Panc1 (cell line): ENCODE data around the gene ADAMTS16. TPM values are rescaled to one million over a fixed set of nuclear protein-coding genes. Genes with fewer than 3 reads are reported as not detected.

Experiments
- ATAC-seq: fragments of 200-7000 bp; cut with Tn5 transposase; 2 replicates; pipeline ENCODE4 v1.9.1; 2020; ENCODE audit warnings: mild to moderate bottlenecking, moderate library complexity
- BruUV-seq: library from RNA; stranded (reverse); fragments of 400-500 nt; replicated peaks from 2 replicates; lab custom pipeline; 2021; lab: Mats Ljungman, UMichigan
- CTCF ChIA-PET: fragments of 300-600 bp; sonication (Branson Sonifier 250); formaldehyde crosslinking; loops from one replicate; lab custom pipeline; 2022; ENCODE audit warnings: antibody characterized with exemption; lab: Charles Lee
- POLR2A ChIA-PET: fragments of 300-600 bp; sonication (Branson Sonifier 250); formaldehyde crosslinking; loops from one replicate; lab custom pipeline; 2022; ENCODE audit warnings: antibody characterized with exemption; lab: Charles Lee
- DNase-seq: peaks from one replicate; pipeline ENCODE4 v3.0.0-alpha.2; 2010; ENCODE audit warnings: low read depth, low spot score
- H3K27ac ChIP-seq: 2 replicates; pipeline ENCODE4 v1.5.1; 2011; ENCODE audit warnings: mild to moderate bottlenecking, low read length, inconsistent platforms
- H3K27me3 ChIP-seq: fragments of 200-500 bp; sonication (Bioruptor generic); 2 replicates; pipeline ENCODE4 v1.6.0; 2014; ENCODE audit warnings: low read length, inconsistent platforms; ENCODE audit not compliant: control insufficient read depth, insufficient read depth
- H3K36me3 ChIP-seq: fragments of 200-500 bp; sonication (Bioruptor generic); 2 replicates; pipeline ENCODE4 v1.5.1; 2014; ENCODE audit warnings: inconsistent platforms, mild to moderate bottlenecking, low read length, moderate library complexity; ENCODE audit not compliant: control insufficient read depth, insufficient read depth
- H3K4me1 ChIP-seq: 2 replicates; pipeline ENCODE4 v1.5.1; 2011; ENCODE audit warnings: inconsistent platforms, mild to moderate bottlenecking, low read length, moderate library complexity; ENCODE audit not compliant: control insufficient read depth, insufficient read depth
- H3K4me3 ChIP-seq, 2 experiments: 2 replicates each; pipeline ENCODE4 v1.5.1; 2011 to 2012; ENCODE audit warnings: low read depth in 2 of 2, low read length in 2 of 2, mild to moderate bottlenecking in 2 of 2, inconsistent platforms in 1 of 2, moderate library complexity in 1 of 2
- H3K9me3 ChIP-seq: fragments of 200-500 bp; sonication (Bioruptor generic); 2 replicates; pipeline ENCODE4 v1.5.1; 2014; ENCODE audit warnings: low read depth, mild to moderate bottlenecking, inconsistent platforms, low read length, moderate library complexity; ENCODE audit not compliant: control insufficient read depth, insufficient read depth
- POLR2AphosphoS5 ChIP-seq: IDR thresholded peaks from 2 replicates; pipeline ENCODE4 v1.6.1; 2012; ENCODE audit warnings: mild to moderate bottlenecking, low read depth, low read length, moderate library complexity
- SIN3A ChIP-seq: IDR thresholded peaks from 2 replicates; pipeline ENCODE4 v1.6.1; 2012; ENCODE audit warnings: low read depth, mild to moderate bottlenecking, low read length, moderate library complexity, borderline replicate concordance; ENCODE audit not compliant: insufficient read depth
- TCF7L2 ChIP-seq: IDR thresholded peaks from 2 replicates; pipeline ENCODE4 v1.6.1; 2011; ENCODE audit warnings: mild to moderate bottlenecking, low read depth, low read length, inconsistent platforms
- in situ Hi-C: cut with HindIII; loops from 2 replicates; pipeline ENCODE4 v1.10.0; 2016; ENCODE audit warnings: low sequenced_read_pairs, low pct_unique_long_range_greater_than_20kb
- intact Hi-C: fragments of 100-400 bp; cut with micrococcal nuclease; formaldehyde crosslinking; loops from one replicate; pipeline ENCODE4 v1.10.0; 2022; ENCODE audit not compliant: unreplicated experiment
- total RNA-seq: library from RNA; stranded (reverse); gene quantifications from one replicate; pipeline ENCODE4 v1.2.1, GENCODE V29; 2021; ENCODE audit not compliant: unreplicated experiment
- TF ChIP-seq, protein P1 (sequence below), 2 experiments: IDR thresholded peaks; 2 replicates each; pipeline ENCODE4 v1.6.1; 2011 to 2012; ENCODE audit warnings: low read depth in 2 of 2, control low read depth in 1 of 2, low read length in 1 of 2, mild to moderate bottlenecking in 1 of 2, moderate library complexity in 1 of 2; ENCODE audit not compliant: insufficient read depth in 1 of 2
- TF ChIP-seq, protein P2 (sequence below): fragments of 450-650 bp; IDR thresholded peaks from 2 replicates; pipeline ENCODE4 v1.5.1; 2017; ENCODE audit warnings: mild to moderate bottlenecking

Gene ADAMTS16
- total RNA-seq, 1 experiment from 2014 or later: 0.54 TPM

DNA sequence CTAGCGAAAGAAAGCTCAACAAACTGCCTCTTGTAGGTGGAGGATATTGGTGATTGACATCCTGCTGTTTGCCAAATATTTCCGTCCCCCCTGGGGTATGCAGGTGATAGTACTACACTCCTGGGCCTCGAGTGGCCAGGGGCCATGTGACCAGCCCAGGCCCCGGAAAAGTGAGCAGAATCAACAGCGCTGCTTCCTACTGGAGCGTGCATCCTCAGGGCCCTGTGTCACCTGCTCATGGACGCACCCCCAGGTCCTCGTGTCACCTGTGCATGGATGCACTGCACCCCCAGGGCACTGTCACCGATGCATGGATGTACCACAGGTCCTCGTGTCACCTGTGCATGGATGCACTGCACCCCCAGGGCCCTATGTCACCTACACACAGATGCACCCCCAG, 43.8 kb downstream of the ADAMTS16 start:
- Histone ChIP-seq H3K4me1 (no peaks in the 10 kb centered on the region), H3K27ac (no peak overlapping the region), H3K27me3 (no peaks in the 10 kb centered on the region), H3K4me3 (no peak overlapping the region), H3K9me3 (no peaks in the 10 kb centered on the region), H3K36me3 (no peaks in the 10 kb centered on the region)
- ATAC-seq (no peak), DNase-seq (no peak)
- ChIA-PET POLR2A (no interaction called here), CTCF (no interaction called here)
- in situ Hi-C loops: no loop called here
- no TSS peak for BruUV-seq
- intact Hi-C loops: no loop called here
- no peak for TF ChIP-seq POLR2AphosphoS5
- TF ChIP-seq, protein P1, sequence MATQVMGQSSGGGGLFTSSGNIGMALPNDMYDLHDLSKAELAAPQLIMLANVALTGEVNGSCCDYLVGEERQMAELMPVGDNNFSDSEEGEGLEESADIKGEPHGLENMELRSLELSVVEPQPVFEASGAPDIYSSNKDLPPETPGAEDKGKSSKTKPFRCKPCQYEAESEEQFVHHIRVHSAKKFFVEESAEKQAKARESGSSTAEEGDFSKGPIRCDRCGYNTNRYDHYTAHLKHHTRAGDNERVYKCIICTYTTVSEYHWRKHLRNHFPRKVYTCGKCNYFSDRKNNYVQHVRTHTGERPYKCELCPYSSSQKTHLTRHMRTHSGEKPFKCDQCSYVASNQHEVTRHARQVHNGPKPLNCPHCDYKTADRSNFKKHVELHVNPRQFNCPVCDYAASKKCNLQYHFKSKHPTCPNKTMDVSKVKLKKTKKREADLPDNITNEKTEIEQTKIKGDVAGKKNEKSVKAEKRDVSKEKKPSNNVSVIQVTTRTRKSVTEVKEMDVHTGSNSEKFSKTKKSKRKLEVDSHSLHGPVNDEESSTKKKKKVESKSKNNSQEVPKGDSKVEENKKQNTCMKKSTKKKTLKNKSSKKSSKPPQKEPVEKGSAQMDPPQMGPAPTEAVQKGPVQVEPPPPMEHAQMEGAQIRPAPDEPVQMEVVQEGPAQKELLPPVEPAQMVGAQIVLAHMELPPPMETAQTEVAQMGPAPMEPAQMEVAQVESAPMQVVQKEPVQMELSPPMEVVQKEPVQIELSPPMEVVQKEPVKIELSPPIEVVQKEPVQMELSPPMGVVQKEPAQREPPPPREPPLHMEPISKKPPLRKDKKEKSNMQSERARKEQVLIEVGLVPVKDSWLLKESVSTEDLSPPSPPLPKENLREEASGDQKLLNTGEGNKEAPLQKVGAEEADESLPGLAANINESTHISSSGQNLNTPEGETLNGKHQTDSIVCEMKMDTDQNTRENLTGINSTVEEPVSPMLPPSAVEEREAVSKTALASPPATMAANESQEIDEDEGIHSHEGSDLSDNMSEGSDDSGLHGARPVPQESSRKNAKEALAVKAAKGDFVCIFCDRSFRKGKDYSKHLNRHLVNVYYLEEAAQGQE (IDR thresholded peaks at IDR 0.05; ENCODE audit: insufficient read depth in 1 of 2, low read depth in 2 of 2, low read length in 1 of 2): no peak
- TF ChIP-seq SIN3A: no peak
- TF ChIP-seq, protein P2, sequence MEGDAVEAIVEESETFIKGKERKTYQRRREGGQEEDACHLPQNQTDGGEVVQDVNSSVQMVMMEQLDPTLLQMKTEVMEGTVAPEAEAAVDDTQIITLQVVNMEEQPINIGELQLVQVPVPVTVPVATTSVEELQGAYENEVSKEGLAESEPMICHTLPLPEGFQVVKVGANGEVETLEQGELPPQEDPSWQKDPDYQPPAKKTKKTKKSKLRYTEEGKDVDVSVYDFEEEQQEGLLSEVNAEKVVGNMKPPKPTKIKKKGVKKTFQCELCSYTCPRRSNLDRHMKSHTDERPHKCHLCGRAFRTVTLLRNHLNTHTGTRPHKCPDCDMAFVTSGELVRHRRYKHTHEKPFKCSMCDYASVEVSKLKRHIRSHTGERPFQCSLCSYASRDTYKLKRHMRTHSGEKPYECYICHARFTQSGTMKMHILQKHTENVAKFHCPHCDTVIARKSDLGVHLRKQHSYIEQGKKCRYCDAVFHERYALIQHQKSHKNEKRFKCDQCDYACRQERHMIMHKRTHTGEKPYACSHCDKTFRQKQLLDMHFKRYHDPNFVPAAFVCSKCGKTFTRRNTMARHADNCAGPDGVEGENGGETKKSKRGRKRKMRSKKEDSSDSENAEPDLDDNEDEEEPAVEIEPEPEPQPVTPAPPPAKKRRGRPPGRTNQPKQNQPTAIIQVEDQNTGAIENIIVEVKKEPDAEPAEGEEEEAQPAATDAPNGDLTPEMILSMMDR: no peak
- no peak for TF ChIP-seq TCF7L2

DNA sequence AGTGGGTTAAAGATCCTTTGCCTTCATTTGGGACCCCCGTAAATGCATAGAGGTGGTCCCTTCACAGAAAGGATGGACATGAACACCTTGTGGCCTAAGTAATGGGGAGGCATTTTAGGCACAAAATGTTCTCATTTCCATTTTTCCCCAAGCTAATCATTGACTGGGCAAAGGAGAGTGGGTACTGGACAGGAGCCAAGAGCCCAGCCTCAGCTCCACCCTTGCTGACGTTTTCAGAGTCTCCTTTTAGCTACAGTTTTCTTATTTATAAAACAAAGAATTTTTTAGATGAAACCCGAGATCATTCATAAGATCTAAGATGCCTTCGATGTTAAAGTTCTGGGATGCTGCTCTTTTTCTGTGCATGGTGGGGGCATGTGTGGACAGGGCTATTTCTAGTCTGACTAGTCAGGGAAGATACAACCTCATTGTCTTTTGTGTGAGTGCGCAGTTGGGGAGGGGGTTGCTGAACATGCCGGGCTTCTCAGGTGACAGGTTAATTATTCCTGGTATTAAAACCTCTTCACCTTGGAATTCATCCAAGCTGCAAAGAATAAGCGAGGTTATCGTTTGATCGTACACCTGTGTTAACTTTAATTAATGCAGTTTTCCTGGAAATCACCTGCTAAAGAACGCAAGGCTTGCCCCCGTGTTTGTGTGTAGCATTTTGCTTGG, 48.4 kb downstream of the ADAMTS16 start:
- in situ Hi-C loops (no loop called here), intact Hi-C loops (no loop called here)
- no TSS peak for BruUV-seq
- no peak overlapping the region for H3K4me3 ChIP-seq
- H3K27me3 ChIP-seq: no peaks in the 10 kb centered on the region
- H3K4me1 ChIP-seq: no peaks in the 10 kb centered on the region
- H3K9me3 ChIP-seq: no peaks in the 10 kb centered on the region
- ChIA-PET POLR2A (no interaction called here), CTCF (no interaction called here)
- no peaks in the 10 kb centered on the region for H3K36me3 ChIP-seq
- no peak overlapping the region for H3K27ac ChIP-seq
- DNase-seq (no peak), ATAC-seq (no peak)
- TF ChIP-seq SIN3A (no peak), POLR2AphosphoS5 (no peak), TCF7L2 (no peak)
- TF ChIP-seq, protein P1 (IDR thresholded peaks at IDR 0.05; ENCODE audit: insufficient read depth in 1 of 2, low read depth in 2 of 2, low read length in 1 of 2): no peak
- TF ChIP-seq, protein P2: no peak
